Stomach (tissue), 9 donors: ENCODE data around the gene CDK5. TPM values are rescaled to one million over a fixed set of nuclear protein-coding genes. Genes with fewer than 3 reads are reported as not detected.
"Not testable (repeated sequence)": the region's sequence is repeated elsewhere in the genome, so short reads cannot be mapped to it uniquely, and the experiment has no call there.

ENCODE experiments used
- DNase-seq, 2 donors: peaks; one replicate each; pipeline versions ENCODE4 v3.0.0 to v3.0.0-alpha.2; 2013 to 2019
- H3K27ac ChIP-seq, 5 donors: fragments of 200-600 bp in 4 of 5; sonication (generic) in 4 of 5; one replicate each; pipeline ENCODE4 v1.5.1; 2013 to 2019; ENCODE audit warnings: mild to moderate bottlenecking in 1 of 5, moderate library complexity in 1 of 5
- H3K27me3 ChIP-seq, 3 donors: fragments of 200-600 bp; sonication (generic); one replicate each; pipeline ENCODE4 v1.5.1; 2017 to 2019; ENCODE audit warnings: mixed run types in 1 of 3
- H3K36me3 ChIP-seq, 4 donors: fragments of 200-600 bp; sonication (generic); 1 replicate in 3 of 4; 2 replicates in 1 of 4; pipeline ENCODE4 v1.5.1; 2016 to 2019
- H3K4me1 ChIP-seq, 4 donors: fragments of 200-600 bp; sonication (generic); one replicate each; pipeline ENCODE4 v1.5.1; 2016 to 2019
- H3K4me3 ChIP-seq, 4 donors: fragments of 200-600 bp; sonication (generic) in 3 of 4; one replicate each; pipeline ENCODE4 v1.5.1; 2016 to 2019; ENCODE audit warnings: mild to moderate bottlenecking in 1 of 4
- H3K9me3 ChIP-seq, 4 donors: fragments of 200-600 bp; sonication (generic); one replicate each; pipeline ENCODE4 v1.5.1; 2016 to 2019
- CTCF ChIP-seq, 7 experiments: fragments of 450-650 bp in 4 of 7; fragments of 200-600 bp in 3 of 7; sonication (generic) in 3 of 7; IDR thresholded peaks; one replicate each; pipeline ENCODE4 v1.5.1; 2016 to 2019; ENCODE audit warnings: antibody characterized with exemption in 7 of 7, control low read depth in 2 of 7, mild to moderate bottlenecking in 1 of 7
- EP300 ChIP-seq: sonication (generic); formaldehyde crosslinking; IDR thresholded peaks from one replicate; pipeline ENCODE4 v1.6.1; 2017; ENCODE audit warnings: antibody characterized with exemption
- POLR2A ChIP-seq, 4 donors: fragments of 450-650 bp; IDR thresholded peaks; one replicate each; pipeline ENCODE4 v1.6.1; 2016; ENCODE audit warnings: antibody characterized with exemption in 4 of 4, control low read depth in 2 of 4, mild to moderate bottlenecking in 1 of 4, moderate library complexity in 1 of 4
- POLR2AphosphoS5 ChIP-seq, 3 donors: sonication (generic); formaldehyde crosslinking; IDR thresholded peaks; one replicate each; pipeline ENCODE4 v1.6.1; 2016; ENCODE audit warnings: antibody characterized with exemption in 3 of 3
- WGBS, 5 donors: extraction: QIAGEN DNeasy Blood & Tissue Kit in 3 of 5; methylation state at CpG; one replicate each; pipeline versions ENCODE4 v1.1.5 to v1.1.7; 2013 to 2018; 5-methylcytosine and 5-hydroxymethylcytosine counted together
- intact Hi-C: fragments of 100-400 bp; cut with DNase I; formaldehyde crosslinking; loops from one replicate; pipeline ENCODE4 v1.15.1; 2023; ENCODE audit warnings: low total_unique reads
- polyA plus RNA-seq, 3 donors: library from polyadenylated mRNA; stranded (reverse); fragments of 200-250 nt; gene quantifications; one replicate each; pipeline ENCODE4 v1.2.3, GENCODE V29; 2013
- total RNA-seq, 5 donors: library from RNA; depleted of rRNA; stranded (reverse); fragments of >200 nt; gene quantifications; one replicate each; pipeline versions ENCODE4 v1.1.0 to v1.2.3, GENCODE V29; 2014 to 2016
- donor health status: healthy with polysubstance abuse.
- donor health status: Bipolar disorder and iron deficiency.
- donor health status: healthy.

CDK5 gene
- total and polyA plus RNA-seq, 8 donors, result 0.87 to 46.1 (median 11.8) TPM; not detected in 1

GRCh38 chr7:151027728-151028130 lies 30.0 kb downstream of the CDK5 start:
- Histone ChIP-seq H3K4me1 (peaks cover 5 to 36% (median 26%) of the 10 kb centered on the region in 4 donors), H3K27ac (peak overlapping the region; percentile 77 to 88 (median 87)), H3K36me3 (peaks cover 0 to 14% (median 8%) of the 10 kb centered on the region in 4 donors), H3K4me3 (peak overlapping the region; percentile 60 to 82 (median 72))
- H3K27me3 ChIP-seq, H3K9me3 ChIP-seq, intact Hi-C loops, DNase-seq: not testable (repeated sequence)
- TF ChIP-seq EP300, result peak; percentile 10
- WGBS, 5 donors, result 6 to 14% (median 8%) methylated on average over 16 of the region's 16 CpGs

- intact Hi-C loops, H3K9me3 ChIP-seq, H3K27me3 ChIP-seq, H3K36me3 ChIP-seq: not testable (repeated sequence)
- Histone ChIP-seq H3K4me3 (peak overlapping the region in 2 of 4 donors; percentile 81 to 82), H3K4me1 (peaks cover 5 to 35% (median 26%) of the 10 kb centered on the region in 4 donors), H3K27ac (peak overlapping the region in 4 of 5 donors; percentile 84 to 88 (median 88))
- whole genome bisulfite sequencing, 5 donors, result 41 to 52% (median 44%) methylated on average over 19 of the region's 19 CpGs
- peak in 1 of 2 donors; percentile 47 for DNase-seq
Measured at GRCh38 chr7:151026771-151027727, 30.6 kb downstream of the CDK5 start.

- H3K4me1 ChIP-seq, result peaks cover 5 to 33% (median 25%) of the 10 kb centered on the region in 4 donors
- TF ChIP-seq POLR2A (IDR thresholded peaks at IDR 0.05) (no peak), CTCF (IDR thresholded peaks at IDR 0.05) (no peak), EP300 (no peak), POLR2AphosphoS5 (IDR thresholded peaks at IDR 0.05) (no peak)
- H3K27ac ChIP-seq, result no peak overlapping the region
- no peaks in the 10 kb centered on the region for H3K9me3 ChIP-seq
- no peak overlapping the region for H3K4me3 ChIP-seq
- intact Hi-C loops, result no loop called here
- H3K27me3 ChIP-seq, result peaks cover 0 to 13% (median 0%) of the 10 kb centered on the region in 3 donors
- no peak for DNase-seq
- 81 to 94% (median 86%) methylated on average over 4 of the region's 4 CpGs for WGBS, 5 donors
- H3K36me3 ChIP-seq, result peaks cover 0 to under 1% (median under 1%) of the 10 kb centered on the region in 4 donors
Measured at GRCh38 chr7:151025924-151026671, 31.6 kb downstream of the CDK5 start.

GRCh38 chr7:151024435-151025056 lies 33.2 kb downstream of the CDK5 start, which contains the start of gene ATG9B:
Gene ATG9B (minus strand): TSS chr7:151024494. CDS start chr7:151024423, 71 bp downstream.
- Histone ChIP-seq H3K27ac (no peak within 1 kb of the TSS), H3K9me3 (no peaks in the 10 kb centered on the region), H3K27me3 (peaks cover 0 to 29% (median 11%) of the 10 kb centered on the region in 3 donors), H3K36me3 (no peaks in the 10 kb centered on the region), H3K4me3 (no peak within 1 kb of the TSS), H3K4me1 (peaks cover 5 to 17% (median 17%) of the 10 kb centered on the region in 4 donors)
- WGBS, 5 donors, result 60 to 79% (median 73%) methylated on average over 4 of the region's 4 CpGs
- TF ChIP-seq EP300, result no peak
- no peak for TF ChIP-seq POLR2A (IDR thresholded peaks at IDR 0.05)
- no peak for TF ChIP-seq POLR2AphosphoS5 (IDR thresholded peaks at IDR 0.05)
- TF ChIP-seq CTCF (IDR thresholded peaks at IDR 0.05), result no peak
- no peak for DNase-seq
- intact Hi-C loops, result no loop called here

GRCh38 chr7:151023232-151023631 lies 34.5 kb downstream of the CDK5 start:
- Histone ChIP-seq H3K4me1 (peaks cover 10 to 19% (median 17%) of the 10 kb centered on the region in 4 donors), H3K9me3 (no peaks in the 10 kb centered on the region), H3K36me3 (no peaks in the 10 kb centered on the region), H3K27ac (no peak overlapping the region), H3K4me3 (no peak overlapping the region), H3K27me3 (peaks cover 0 to 42% (median 24%) of the 10 kb centered on the region in 3 donors)
- no peak for DNase-seq
- WGBS, 5 donors, result 68 to 84% (median 73%) methylated on average over 8 to 10 of the region's 10 CpGs
- no peak for TF ChIP-seq POLR2A (IDR thresholded peaks at IDR 0.05)
- TF ChIP-seq EP300, result no peak
- TF ChIP-seq POLR2AphosphoS5 (IDR thresholded peaks at IDR 0.05), result no peak
- TF ChIP-seq CTCF (IDR thresholded peaks at IDR 0.05), result no peak
- intact Hi-C loops, result no loop called here
